Left renal cortex interstitium (tissue), 4 donors: ENCODE results near the gene MARK1. TPM values are rescaled to one million over a fixed set of nuclear protein-coding genes. Genes with fewer than 3 reads are reported as not detected.

Experiments used
- DNase-seq, 4 donors: peaks; one replicate each; pipeline ENCODE4 v3.0.0-alpha.2; 2013; ENCODE audit warnings: low read depth in 4 of 4, low spot score in 2 of 4, missing footprints in 1 of 4
- polyA plus RNA-seq, 4 donors: library from polyadenylated mRNA; unstranded; fragments of 120-200 nt; gene quantifications; one replicate each; pipeline ENCODE4 v1.2.1, GENCODE V29; 2013; ENCODE audit not compliant: insufficient read length in 4 of 4

MARK1 gene
- polyA plus RNA-seq, 4 donors: 9.4 to 10.3 (median 10.0) TPM

GRCh38 chr1:220528679-220529501 is 954 bp downstream of the MARK1 start:
- peak in 3 of 4 donors; percentile 24 to 39 (median 27) for DNase-seq

- DNase-seq: peak in 2 of 4 donors; percentile 5 to 39
Observed at GRCh38 chr1:220529521-220530020, 1.6 kb downstream of the MARK1 start.

GRCh38 chr1:220533504-220534109 is 5.7 kb downstream of the MARK1 start:
- no peak for DNase-seq

- no peak for DNase-seq
Observed at GRCh38 chr1:220544901-220545303, 17.0 kb downstream of the MARK1 start.

GRCh38 chr1:220550811-220551399 is 23.0 kb downstream of the MARK1 start:
- DNase-seq: no peak

- no peak for DNase-seq
Observed at GRCh38 chr1:220551718-220552117, 23.8 kb downstream of the MARK1 start.

GRCh38 chr1:220552672-220553260 is 24.8 kb downstream of the MARK1 start:
- no peak for DNase-seq

- no peak for DNase-seq
Observed at GRCh38 chr1:220556641-220557040, 28.7 kb downstream of the MARK1 start.

GRCh38 chr1:220563564-220563963 is 35.6 kb downstream of the MARK1 start:
- no peak for DNase-seq

GRCh38 chr1:220564216-220564615 is 36.3 kb downstream of the MARK1 start:
- no peak for DNase-seq

- no peak for DNase-seq
Observed at GRCh38 chr1:220565670-220566069, 37.7 kb downstream of the MARK1 start.

- DNase-seq: no peak
Observed at GRCh38 chr1:220566869-220567268, 38.9 kb downstream of the MARK1 start.

GRCh38 chr1:220572416-220572815 is 44.5 kb downstream of the MARK1 start:
- no peak for DNase-seq

GRCh38 chr1:220573836-220574235 is 45.9 kb downstream of the MARK1 start:
- DNase-seq: no peak

GRCh38 chr1:220575718-220576497 is 48.0 kb downstream of the MARK1 start:
- no peak for DNase-seq

- DNase-seq: no peak
Observed at GRCh38 chr1:220577926-220578325, 50.0 kb downstream of the MARK1 start.

GRCh38 chr1:220579317-220579716 is 51.4 kb downstream of the MARK1 start:
- DNase-seq: no peak

GRCh38 chr1:220592714-220593113 is 64.8 kb downstream of the MARK1 start:
- DNase-seq: no peak

- no peak for DNase-seq
Observed at GRCh38 chr1:220594356-220594755, 66.4 kb downstream of the MARK1 start.

- no peak for DNase-seq
Observed at GRCh38 chr1:220595179-220595578, 67.2 kb downstream of the MARK1 start.
